GM19240 (cell line): ENCODE data around the gene GUCA2B.

ENCODE experiments used
- DNase-seq: peaks from one replicate; pipeline ENCODE4 v3.0.0; 2011; ENCODE audit warnings: low spot score; ENCODE audit not compliant: insufficient read length

Gene GUCA2B

DNA sequence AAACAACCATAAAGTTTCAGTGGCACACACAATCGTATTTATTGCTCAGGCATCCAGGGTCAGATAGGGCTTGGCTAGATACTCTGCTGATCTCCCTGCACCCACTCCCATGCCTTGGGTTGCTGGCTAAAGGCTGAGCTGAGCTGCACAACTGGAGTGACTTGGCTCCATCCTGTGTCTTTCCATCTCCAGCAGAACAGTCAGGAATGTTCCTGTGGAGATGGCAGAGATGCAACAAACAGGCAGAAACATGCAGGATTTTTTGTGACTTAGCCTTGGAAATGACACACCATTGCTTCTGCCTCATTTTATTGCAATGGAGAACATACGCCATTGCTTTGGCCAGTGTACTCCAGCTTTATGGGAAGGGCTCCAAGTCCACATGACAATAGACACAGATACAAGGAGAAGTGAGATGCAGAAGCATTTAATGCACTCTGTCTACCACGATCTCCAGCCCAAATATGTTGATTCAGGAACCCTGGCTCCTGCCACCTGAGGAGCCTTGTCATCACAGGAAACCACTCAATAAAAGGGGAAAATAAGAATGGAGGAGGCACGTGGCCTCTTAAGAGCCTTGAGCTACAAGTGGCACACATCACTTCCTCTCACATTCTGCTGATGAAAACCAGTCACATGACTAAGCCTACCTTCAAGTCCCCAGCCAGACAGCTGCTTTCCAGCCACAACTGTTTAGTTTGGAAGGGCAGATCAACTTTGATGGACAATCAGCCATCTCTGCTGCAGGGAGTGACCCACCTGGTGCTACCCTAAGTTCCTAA is 10.1 kb upstream of the GUCA2B start:
- no peak for DNase-seq

DNA sequence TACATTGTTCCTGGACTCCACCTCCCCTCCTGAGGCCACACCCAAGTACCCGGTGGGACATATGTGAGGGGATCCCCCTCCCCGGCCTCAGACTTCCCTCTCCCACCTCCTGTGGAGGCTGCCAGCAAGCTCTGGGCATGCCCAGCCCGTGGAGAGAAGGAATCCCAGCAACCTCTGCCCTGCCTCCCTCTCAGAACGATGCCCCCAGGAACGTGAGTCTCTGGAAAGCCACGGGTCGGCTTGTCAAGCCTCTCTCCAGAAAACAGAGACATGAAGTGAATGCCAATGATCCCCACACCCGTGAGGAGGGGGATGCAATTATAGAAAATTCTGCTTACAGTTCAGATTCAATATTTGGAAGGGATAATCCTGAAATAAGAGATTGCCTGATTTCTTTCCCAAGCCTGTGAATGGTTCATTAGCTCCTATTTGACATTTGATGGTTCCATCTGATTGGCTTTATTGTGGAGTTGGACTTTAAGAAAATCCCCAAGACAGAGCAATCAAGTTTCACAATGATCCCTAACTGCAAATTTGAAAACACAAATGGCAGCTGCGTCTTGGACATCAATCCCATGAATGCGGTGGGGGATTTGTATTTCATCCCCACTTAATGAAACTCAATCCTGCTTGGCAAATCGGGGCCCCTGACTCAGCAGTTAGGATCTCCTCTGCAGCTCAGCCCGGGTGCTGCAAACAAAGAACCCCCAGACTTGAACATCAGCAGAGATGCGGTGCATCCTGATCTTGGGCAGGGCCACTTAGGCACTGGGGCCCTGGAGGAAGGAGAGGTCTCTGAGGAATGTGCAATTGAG is 9.1 kb upstream of the GUCA2B start:
- DNase-seq: no peak

DNA sequence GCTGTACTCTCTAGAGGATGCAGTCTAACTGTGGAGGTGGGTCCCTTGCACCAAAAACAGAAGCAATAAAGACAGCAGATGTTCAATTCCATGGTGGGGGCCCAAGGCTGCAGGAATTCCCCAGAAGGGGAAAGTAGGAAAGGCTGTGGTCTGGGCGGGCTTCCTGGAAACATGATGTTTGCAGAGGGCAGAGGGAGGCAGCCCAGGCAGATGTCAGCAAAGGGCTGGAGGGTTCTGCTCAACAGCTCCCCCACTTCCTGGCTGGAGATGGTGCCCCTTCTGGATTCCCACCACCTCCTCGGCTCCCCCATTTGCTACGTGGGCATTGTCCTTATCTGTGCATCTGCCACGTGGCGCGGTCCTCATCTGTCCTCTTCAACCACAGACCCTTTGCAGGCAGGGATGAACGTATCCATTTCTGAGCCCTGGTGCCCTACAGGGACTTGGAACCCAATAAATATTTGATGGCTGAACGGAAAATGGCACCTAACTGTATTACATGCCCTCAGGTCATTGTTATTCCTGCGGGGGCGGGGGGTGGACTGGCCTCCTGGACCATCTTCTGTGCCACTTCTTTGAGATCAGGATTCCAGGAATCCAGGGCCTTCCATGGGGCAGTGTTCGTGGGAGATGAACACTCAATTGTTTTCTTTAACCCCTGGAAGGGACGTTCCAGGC is 8.4 kb upstream of the GUCA2B start:
- no peak for DNase-seq

DNA sequence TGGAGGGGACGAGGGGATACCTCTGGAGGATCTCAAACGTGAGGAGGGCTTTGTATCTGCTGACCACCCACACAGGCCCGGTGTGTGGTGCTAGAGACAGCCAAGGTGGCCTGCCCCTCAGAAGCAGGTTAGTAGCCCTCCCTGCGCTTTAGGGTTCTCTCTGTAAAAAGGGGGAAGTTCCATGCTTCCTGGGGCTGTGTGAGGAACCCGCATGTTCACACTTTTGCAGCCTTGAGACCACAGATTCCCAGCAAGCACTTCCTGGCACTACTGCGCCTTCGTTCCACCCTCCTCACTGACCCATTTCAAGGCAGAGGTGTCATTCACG is 7.9 kb upstream of the GUCA2B start:
- no peak for DNase-seq

DNA sequence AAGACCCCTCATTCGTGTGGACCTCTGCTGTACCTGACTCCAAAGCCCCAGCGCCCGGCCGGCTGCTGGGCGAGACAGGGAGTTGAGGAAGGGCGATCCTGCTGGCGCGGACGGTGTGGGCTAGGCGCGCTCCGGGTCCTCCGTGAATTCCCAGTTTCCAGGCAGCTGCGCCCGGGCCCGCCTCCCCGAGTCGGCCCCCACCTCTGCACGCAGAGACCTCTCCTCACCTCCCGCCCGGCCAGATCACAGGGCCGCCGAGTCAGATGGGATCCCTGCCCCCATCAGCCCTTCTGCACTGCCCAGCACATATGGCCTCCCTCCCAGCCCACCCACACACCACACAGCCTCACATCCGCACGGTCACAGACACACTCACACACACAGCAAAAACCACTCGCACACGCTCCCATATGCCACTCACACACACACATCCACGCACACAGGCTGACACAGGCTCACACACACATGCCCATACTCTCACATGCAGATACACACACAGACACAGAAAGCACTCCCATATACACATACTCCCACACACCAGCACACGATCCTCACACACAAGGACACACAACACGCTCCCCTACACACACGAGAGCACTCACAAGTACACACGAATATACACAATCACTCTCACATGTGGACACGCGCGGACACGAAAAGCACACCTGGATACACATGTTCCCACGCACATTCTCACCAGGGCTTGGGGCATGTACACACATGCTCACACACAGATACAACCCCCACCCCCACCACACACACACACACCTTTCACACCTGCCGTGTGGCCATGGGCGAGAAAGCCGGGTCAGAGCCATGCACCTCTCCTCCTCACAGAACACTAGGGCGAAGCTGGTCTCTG is 7.2 kb upstream of the GUCA2B start:
- no peak for DNase-seq

DNA sequence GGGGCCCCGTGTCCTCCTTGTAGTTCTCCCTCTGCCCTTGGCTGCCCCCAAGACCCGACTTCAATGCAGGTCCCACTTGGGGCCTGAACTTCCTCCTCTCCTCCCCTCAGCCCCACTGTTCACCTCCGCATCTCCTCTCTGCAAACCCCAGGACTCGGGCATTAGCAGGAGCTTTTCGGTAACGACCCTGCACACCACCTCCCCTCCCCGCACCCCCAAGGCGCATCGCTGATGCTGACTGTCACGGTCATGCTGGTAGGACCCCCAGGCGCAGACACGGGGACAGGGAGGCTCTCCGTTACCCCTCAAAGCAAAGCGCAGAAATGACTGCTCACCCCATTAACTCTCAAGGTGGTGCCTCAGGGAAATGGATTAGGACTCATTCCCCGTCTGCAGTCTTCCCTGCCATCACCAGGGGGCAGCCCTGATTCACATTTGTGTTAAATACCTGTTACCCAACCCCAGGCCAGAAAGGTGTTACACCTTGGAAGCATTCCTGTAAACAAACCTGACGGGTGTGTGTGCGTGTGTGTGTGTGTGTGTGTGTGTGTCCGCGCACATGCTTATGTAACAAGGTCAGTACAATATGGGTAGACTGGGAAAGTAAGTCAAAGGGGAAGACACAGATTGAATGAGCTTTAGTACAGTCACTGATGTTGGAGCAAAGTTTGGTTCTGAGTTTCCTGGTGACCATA is 6.4 kb upstream of the GUCA2B start:
- DNase-seq: peak; percentile 61

DNA sequence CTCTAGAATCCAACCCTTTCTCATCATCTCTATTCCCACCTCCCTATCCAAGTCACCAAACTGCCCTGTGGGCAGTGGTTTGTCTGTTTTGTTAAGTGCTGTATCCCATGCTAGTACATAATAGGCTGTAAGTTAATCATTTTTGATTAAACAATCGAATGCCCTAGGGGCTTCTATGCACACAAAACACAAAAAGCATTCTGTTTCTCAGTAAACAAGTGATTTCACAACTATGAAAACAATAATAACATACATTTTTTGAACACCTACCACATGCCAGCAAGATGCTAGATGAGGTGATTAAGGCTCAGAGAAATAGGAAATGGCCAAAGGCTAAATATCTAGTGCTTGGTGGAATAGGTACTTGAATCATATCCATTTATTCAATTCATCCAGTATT is 5.0 kb upstream of the GUCA2B start:
- no peak for DNase-seq

DNA sequence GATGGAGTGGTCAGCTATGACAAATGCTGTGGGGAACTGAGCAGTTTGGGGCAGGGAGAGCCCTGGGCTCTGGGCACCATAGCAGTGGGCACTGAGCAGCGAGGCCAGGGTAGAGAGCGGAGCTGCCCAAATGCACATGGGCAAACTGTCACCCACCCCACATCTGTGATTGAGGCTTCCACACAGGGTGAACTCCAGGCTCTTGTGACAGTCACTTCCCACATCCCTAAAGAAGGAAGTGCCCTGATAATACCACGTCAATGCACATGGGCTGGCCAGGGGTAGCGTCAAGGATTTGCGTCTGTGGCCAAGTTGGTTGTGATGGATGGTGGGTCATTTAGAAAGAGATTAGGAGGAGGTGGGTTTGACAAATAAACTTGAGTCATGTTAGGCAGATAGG is 2.6 kb upstream of the GUCA2B start:
- DNase-seq: no peak

DNA sequence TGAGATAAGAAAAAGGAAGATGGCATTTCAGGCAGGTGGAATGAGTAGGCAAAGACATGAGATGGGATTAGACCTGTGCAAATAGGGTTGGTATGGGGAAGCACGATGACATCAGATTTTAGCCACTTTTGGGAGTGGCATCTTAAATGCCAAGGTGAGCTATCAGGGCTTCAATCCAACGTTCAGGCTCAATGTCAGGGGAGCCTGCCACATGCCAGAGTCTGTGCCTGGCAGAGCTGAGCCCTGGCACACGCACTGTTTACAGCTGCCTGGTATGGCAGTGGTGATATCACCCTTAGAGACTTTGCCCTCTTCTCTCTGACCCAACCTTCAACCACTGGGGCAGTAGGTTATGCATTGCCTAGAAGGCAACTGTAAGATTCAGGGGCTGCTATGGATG is 1.1 kb upstream of the GUCA2B start:
- no peak for DNase-seq

DNA sequence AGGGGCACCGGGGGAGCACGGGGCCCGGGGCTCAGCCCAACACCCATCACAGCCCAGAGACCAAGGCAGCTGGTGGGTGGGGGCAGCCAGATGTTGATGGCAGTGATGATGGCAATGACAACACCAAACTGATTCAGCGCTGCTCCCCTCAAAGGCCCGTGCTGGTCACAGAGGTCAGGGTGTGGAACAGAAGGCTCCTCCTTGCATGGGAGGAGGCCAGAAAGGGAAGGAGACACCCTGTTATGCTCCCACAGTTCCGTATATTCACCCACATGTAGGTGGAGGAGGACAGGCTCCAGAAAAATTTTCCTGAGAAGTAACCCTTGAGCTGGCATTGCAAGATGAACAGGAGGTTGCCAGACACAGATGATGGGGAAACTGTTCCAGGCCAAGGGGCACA is 414 bp downstream of the GUCA2B start:
- no peak for DNase-seq

DNA sequence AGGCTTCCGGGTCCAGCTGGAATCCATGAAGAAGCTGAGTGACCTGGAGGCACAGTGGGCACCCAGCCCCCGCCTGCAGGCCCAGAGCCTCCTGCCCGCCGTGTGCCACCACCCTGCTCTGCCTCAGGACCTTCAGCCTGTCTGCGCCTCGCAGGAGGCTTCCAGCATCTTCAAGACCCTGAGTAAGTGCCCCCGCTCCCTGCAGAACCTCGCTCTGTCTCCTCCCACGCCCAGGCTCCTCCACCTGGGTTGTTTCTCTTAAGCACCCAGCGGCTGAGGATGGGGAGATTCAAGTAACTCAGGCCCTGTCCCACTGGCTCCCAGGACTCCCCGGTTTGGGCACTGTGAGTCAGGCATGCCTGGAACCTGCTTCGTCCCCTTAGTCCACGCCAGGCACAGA is 1.5 kb downstream of the GUCA2B start:
- no peak for DNase-seq

DNA sequence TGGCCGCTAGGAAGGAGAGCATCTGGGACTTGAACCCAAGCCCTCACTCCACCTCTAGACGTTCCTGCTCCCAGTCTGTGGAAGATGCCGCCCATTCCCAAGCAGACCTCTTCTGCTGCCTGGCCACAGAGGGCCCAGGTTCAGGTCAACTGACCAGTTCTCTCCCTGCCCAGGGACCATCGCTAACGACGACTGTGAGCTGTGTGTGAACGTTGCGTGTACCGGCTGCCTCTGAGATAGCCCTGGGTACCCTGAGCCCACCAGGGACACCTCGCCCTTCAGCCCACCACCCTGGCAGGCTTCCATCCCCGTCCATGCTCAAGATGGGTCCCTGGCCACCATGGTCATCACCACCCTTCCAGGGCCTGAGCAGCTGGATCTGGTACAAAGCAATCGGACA is 2.2 kb downstream of the GUCA2B start:
- DNase-seq: no peak

DNA sequence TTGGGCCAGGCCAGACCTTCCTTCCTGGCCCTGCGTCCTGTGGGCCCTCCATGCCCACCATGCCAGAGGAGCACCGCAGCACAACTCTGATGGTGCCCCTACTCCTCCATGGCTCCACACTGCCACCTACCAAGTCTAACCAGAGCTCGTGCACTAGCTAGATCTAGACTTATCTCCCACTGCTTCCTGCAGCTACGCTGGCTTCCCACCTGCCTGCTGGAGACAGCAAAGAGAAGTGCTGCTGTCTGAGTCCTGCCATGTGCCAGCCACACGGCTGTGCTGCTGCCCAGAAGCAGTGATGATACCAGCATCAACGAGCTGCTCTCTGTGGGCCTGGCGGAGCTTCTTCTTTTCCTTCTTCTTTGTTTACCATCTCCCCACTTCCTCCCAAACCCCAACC is 4.5 kb downstream of the GUCA2B start:
- no peak for DNase-seq

DNA sequence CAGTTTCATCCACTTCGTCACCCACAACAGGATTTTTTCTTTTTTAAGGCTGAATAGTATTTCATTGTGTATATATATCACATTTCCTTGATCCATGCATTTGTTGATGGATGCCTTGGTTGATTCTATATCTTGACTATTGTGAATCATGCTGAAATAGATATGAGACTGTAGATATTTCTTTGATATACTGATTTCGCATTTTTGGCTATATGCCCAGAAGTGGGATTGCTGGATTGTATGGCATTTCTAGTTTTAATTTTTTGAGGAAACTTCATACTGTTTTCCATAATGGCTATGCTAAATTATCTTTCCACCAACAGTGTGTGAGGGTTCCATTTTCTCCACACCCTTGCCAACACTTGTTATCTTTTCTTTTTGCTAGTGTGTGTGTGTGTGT is 5.0 kb downstream of the GUCA2B start:
- DNase-seq: no peak

DNA sequence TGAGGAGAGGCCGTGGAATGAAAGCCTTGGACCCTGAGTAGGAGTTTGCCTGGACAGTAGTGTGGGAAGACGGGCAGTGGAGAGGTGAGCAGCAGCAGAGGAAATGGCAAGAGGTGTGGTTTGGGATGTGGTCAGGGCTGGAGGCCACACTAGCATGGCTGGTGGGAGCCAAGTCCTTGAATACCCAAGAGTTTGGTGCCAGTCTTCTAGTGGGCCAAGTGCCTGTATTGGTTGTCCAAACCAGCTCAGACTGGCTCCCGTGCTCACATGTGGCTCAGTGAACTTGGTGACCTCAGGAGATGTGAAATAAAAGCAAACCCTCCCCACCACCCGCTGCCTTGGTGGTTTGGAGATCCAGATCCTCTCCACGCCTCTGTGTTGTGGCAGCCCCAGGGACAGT is 9.0 kb downstream of the GUCA2B start:
- no peak for DNase-seq

DNA sequence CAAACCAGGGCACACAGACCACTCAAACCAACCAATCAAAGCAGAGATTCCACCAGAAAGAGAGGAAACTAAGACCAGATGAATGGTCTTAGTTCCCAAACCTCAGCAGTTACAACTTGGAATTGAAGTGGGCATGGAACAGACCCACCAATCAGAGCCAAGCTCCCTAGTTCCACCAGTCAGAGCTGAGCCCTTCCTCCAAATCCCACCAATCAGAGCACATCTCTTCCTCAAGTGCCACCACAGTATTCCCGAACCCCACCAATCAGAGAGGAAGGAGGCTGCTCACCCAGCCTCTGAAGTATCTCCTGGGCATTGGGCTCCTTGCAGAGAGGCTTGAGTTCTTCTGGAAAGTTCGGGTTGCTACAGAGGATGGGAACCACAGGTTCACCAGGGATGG is 9.9 kb downstream of the GUCA2B start:
- DNase-seq: no peak

DNA sequence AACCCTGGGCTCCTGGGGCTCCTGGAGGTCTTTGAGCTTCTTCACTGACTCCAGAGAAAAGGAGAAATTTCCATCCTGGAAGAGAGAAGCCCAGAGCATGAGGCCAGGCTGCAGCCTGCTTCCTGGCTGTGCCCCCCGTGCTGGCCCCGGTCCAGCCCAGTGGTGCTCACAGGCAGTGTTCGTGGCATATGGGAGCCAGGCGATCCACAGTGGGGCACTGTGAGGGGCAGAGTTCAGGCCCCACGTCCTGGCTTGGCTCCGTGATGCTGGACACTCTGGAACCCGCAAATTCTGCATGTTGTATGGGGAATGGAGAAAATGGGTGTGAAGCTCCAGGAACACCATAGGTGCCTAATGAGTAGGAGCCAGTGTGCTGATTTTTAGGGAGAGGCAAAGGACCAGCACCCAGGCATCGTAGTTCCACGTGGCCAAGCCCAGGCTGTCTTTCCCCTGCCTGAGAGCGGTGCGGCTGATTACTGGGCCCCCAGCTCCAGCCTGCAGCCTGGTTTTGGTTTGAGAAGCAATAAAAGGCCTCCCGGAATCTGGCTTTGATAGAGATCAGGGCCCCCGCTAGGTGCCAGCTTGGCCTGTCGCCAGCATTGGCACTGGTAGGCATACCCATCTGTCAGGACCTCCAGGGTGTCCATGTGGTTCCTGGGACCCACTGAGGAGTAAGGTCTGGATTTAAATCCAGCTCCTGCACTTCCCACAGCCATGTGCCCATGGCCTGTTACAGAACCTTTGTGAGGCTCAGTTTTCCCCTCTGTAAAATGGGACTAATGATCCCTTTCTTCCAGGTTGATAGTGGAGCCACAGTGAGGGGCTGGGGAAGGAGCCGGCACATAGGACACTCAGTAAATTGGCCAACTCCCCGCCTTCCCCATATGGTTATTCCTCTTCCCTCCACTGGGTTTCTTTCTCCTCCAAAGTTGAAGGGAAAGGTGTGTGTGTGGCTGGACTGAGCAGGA is 10.6 kb downstream of the GUCA2B start:
- DNase-seq: no peak

DNA sequence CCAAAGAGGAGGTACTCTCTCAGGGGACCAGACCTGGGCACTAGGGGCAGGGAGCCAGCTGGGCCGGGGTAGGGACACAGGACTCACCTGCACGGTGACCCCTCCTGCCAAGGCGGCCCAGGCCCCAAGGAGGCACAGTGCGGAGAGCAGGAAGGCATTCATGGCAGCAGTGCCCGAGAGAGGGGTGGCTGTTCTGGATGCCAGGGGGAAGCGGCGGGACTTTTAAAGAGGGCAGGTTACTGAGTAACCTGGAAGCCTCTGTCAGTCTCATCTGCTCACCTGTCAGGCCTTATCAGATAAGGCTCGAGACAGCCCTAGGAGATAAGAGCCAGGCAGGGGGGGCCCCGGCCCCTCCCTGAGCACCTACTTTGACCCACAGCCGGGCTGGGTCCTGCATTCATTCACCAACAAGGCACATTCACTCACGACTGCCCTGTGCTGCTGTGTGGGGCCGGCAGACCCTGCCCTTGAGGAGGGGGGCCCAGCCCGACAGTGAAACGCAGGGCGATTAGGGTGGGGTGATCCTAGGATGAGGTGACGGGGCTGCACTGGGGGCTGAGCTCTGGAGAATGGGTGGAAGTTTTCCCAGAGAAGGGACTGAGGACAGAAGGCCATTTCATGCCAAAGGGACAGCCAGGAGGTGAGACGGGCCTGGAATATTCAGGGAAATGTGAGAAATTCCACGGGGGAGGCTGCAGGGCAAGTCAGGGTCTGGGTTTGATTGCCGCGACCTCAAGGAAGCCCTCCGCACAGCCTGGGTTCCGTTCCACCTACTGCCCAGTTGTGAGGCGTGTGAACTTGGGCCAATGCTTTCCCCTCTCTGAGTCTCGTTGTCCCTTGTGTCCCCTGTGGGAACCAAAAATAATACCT is 11.6 kb downstream of the GUCA2B start, which contains the start of gene GUCA2A:
GUCA2A (minus strand) TSS at position 195 of the 870 bp plus-strand sequence; CDS start at position 162, 33 bp downstream.
- no peak for DNase-seq
